HG02623 (cell line): Measurements from ENCODE around the gene MYO5B.
A peak's percentile ranks its signal among the peaks of the same experiment; 100 is the strongest.
"Not testable (repeated sequence)": the region's sequence is repeated elsewhere in the genome, so short reads cannot be mapped to it uniquely, and the experiment has no call there.

Source experiments
- ATAC-seq: cut with Tn5 transposase; IDR thresholded peaks from one replicate; pipeline ENCODE4 v1.9.1; 2021; ENCODE audit warnings: moderate library complexity; ENCODE audit not compliant: unreplicated experiment

MYO5B gene

GRCh38 chr18:49843778-49844625, 350.9 kb downstream of the MYO5B start:
- no peak for ATAC-seq

- ATAC-seq, result no peak
Observed at GRCh38 chr18:49843131-49843530, 351.8 kb downstream of the MYO5B start.

- no peak for ATAC-seq
Observed at GRCh38 chr18:49842656-49843055, 352.3 kb downstream of the MYO5B start.

- no peak for ATAC-seq
Observed at GRCh38 chr18:49841236-49842217, 353.4 kb downstream of the MYO5B start.

GRCh38 chr18:49839012-49839411, 355.9 kb downstream of the MYO5B start:
- ATAC-seq, result no peak

GRCh38 chr18:49838381-49838780, 356.6 kb downstream of the MYO5B start:
- no peak for ATAC-seq

GRCh38 chr18:49837889-49838288, 357.1 kb downstream of the MYO5B start:
- ATAC-seq, result no peak

GRCh38 chr18:49837316-49837835, 357.6 kb downstream of the MYO5B start:
- not testable (repeated sequence) for ATAC-seq

GRCh38 chr18:49835405-49835804, 359.5 kb downstream of the MYO5B start:
- ATAC-seq, result no peak

- ATAC-seq, result no peak
Observed at GRCh38 chr18:49834258-49834657, 360.7 kb downstream of the MYO5B start.

GRCh38 chr18:49833814-49834213, 361.1 kb downstream of the MYO5B start:
- ATAC-seq, result no peak

- no peak for ATAC-seq
Observed at GRCh38 chr18:49832221-49832647, 362.7 kb downstream of the MYO5B start.

GRCh38 chr18:49827996-49828395, 367.0 kb downstream of the MYO5B start:
- ATAC-seq, result no peak

- no peak for ATAC-seq
Observed at GRCh38 chr18:49819823-49820671, 374.9 kb downstream of the MYO5B start.

GRCh38 chr18:49819071-49819662, 375.8 kb downstream of the MYO5B start:
- ATAC-seq, result no peak

GRCh38 chr18:49817947-49818346, 377.0 kb downstream of the MYO5B start:
- no peak for ATAC-seq

GRCh38 chr18:49815927-49816326, 379.0 kb downstream of the MYO5B start:
- ATAC-seq, result no peak

GRCh38 chr18:49814147-49814499, 380.8 kb downstream of the MYO5B start:
- peak; percentile 25 for ATAC-seq

- ATAC-seq, result peak; percentile 79
Observed at GRCh38 chr18:49813319-49814146, 381.4 kb downstream of the MYO5B start, which contains the start of gene ACAA2. Gene ACAA2, minus strand, starts transcription at chr18:49813533. Its CDS starts 49 bp downstream, at chr18:49813484.
